HepG2 (cell line): ENCODE measurements around the gene PLXNB2. TPM values are rescaled to one million over a fixed set of nuclear protein-coding genes. Genes with fewer than 3 reads are reported as not detected.
A peak's percentile ranks its signal among the peaks of the same experiment; 100 is the strongest.

Source experiments
- BCLAF1 ChIP-seq: fragments of 450-650 bp; IDR thresholded peaks from 2 replicates; pipeline ENCODE4 v1.6.1; 2017; ENCODE audit warnings: mild to moderate bottlenecking
- GLMP ChIP-seq: sonication (generic); formaldehyde crosslinking; IDR thresholded peaks from 2 replicates; pipeline ENCODE4 v1.9.0; 2021; ENCODE audit warnings: missing genetic modification reagents, mild to moderate bottlenecking, borderline replicate concordance
- HBP1 ChIP-seq: IDR thresholded peaks from 2 replicates; pipeline ENCODE4 v1.6.1; 2016; ENCODE audit warnings: low read depth, control low read depth
- HMG20B ChIP-seq: conservative IDR thresholded peaks from 2 replicates; pipeline ENCODE4 v1.6.1; 2016; ENCODE audit warnings: missing genetic modification reagents, missing compliant biosample characterization
- LRRFIP1 ChIP-seq: sonication (generic); formaldehyde crosslinking; conservative IDR thresholded peaks from 2 replicates; pipeline ENCODE4 v1.4.0; 2020; ENCODE audit warnings: missing genetic modification reagents
- PHF8 ChIP-seq: sonication (generic); formaldehyde crosslinking; IDR thresholded peaks from 2 replicates; pipeline ENCODE4 v1.5.0; 2020; ENCODE audit warnings: missing genetic modification reagents
- PLSCR1 ChIP-seq: sonication (generic); formaldehyde crosslinking; IDR thresholded peaks from 2 replicates; pipeline ENCODE4 v1.5.0; 2020; ENCODE audit warnings: missing genetic modification reagents, mild to moderate bottlenecking, borderline replicate concordance
- RAD51 ChIP-seq: fragments of 450-650 bp; IDR thresholded peaks from 2 replicates; pipeline ENCODE4 v1.6.1; 2016; ENCODE audit warnings: borderline replicate concordance
- UBTF ChIP-seq: sonication (generic); formaldehyde crosslinking; IDR thresholded peaks from 2 replicates; pipeline ENCODE4 v1.4.0; 2020; ENCODE audit warnings: mild to moderate bottlenecking, missing genetic modification reagents
- ZBTB4 ChIP-seq: sonication (generic); formaldehyde crosslinking; IDR thresholded peaks from 2 replicates; pipeline ENCODE4 v1.4.0; 2020; ENCODE audit warnings: missing genetic modification reagents, mild to moderate bottlenecking, borderline replicate concordance
- ZC3H13 ChIP-seq: sonication (generic); formaldehyde crosslinking; IDR thresholded peaks from 2 replicates; pipeline ENCODE4 v1.8.1; 2023; ENCODE audit warnings: mild to moderate bottlenecking, missing genetic modification reagents, moderate library complexity
- ZFP1 ChIP-seq: IDR thresholded peaks from 2 replicates; pipeline ENCODE4 v1.6.1; 2016
- polyA plus RNA-seq, 8 experiments: library from polyadenylated mRNA; depleted of rRNA in 3 of 8; stranded (reverse) in 7 of 8; unstranded in 1 of 8; fragments of >200 nt; fragmentation: Illumina TruSeq in 4 of 8; extraction: Trizol in 4 of 8; gene quantifications; 2 replicates each; pipeline versions ENCODE4 v1.2.1 to v1.2.3, GENCODE V29; 2011 to 2016; ENCODE audit warnings: low read depth in 4 of 8, missing spikeins in 1 of 8, mixed read lengths in 1 of 8; ENCODE audit not compliant: insufficient read depth in 1 of 8
- total RNA-seq, 5 experiments: library from RNA; depleted of rRNA; stranded (reverse); fragments of >200 nt; fragmentation: Illumina TruSeq; extraction: Trizol; gene quantifications; 2 replicates each; pipeline ENCODE4 v1.2.3, GENCODE V29; 2016; ENCODE audit warnings: low read depth in 1 of 5

The PLXNB2 gene
- total and polyA plus RNA-seq, 2 of the 13 experiments (the other 11 are each of a cell fraction or from before 2014, with no cell fraction given), result 32.6 to 68.9 TPM

- TF ChIP-seq HBP1 (no peak; the same call in 1 of the 2 replicates), BCLAF1 (no peak), GLMP (CRISPR knock-in tag) (no peak), UBTF (CRISPR knock-in tag) (peak; percentile 80), RAD51 (no peak), PHF8 (CRISPR knock-in tag) (peak; percentile 94), ZC3H13 (CRISPR knock-in tag) (peak; percentile 86; the same call in 1 of the 2 replicates), LRRFIP1 (CRISPR knock-in tag) (no peak), ZBTB4 (CRISPR knock-in tag) (peak; percentile 91), HMG20B (no peak; the same call in 1 of the 2 replicates), PLSCR1 (CRISPR knock-in tag) (no peak), ZFP1 (CRISPR knock-in tag) (0 out of 2 replicates have a peak, but pooled peaks have one; percentile 53)
Measured at GRCh38 chr22:50244420-50245213, 62.8 kb downstream of the PLXNB2 start, which contains the start of gene TUBGCP6 (continued).
